ENCODE measurements around the gene ARHGAP23. TPM values are rescaled to one million over a fixed set of nuclear protein-coding genes. Genes with fewer than 3 reads are reported as not detected.
"Not testable (repeated sequence)": the region's sequence is repeated elsewhere in the genome, so short reads cannot be mapped to it uniquely, and the experiment has no call there.

ARHGAP23 gene
- polyA plus RNA-seq, 1 donor from 2014 or later = 1.6 TPM

- Histone ChIP-seq H2AFZ (ENCODE audit: low read depth, low read length) (no peak overlapping the region), H3K9me3 (ENCODE audit: low read length) (no peaks in the 10 kb centered on the region), H3K79me2 (replicated peaks; ENCODE audit: insufficient read depth, low read length) (no peaks in the 10 kb centered on the region), H3K4me3 (ENCODE audit: low read length) (no peak overlapping the region), H3K36me3 (ENCODE audit: insufficient read depth, low read length) (no peaks in the 10 kb centered on the region), H3K9me2 (ENCODE audit: insufficient read depth, low read length) (no peaks in the 10 kb centered on the region), H3K9ac (ENCODE audit: low read length) (no peak overlapping the region), H3F3A (ENCODE audit: insufficient read depth, low read length, poor library complexity, severe bottlenecking) (no peaks in the 10 kb centered on the region), H3K27ac (ENCODE audit: low read length) (no peak overlapping the region), H3K27me3 (ENCODE audit: insufficient read depth, low read depth, low read length) (no peaks in the 10 kb centered on the region), H3K4me2 (ENCODE audit: low read length) (no peak overlapping the region), H4K20me1 (ENCODE audit: insufficient read depth) (no peaks in the 10 kb centered on the region)
- TF ChIP-seq MXI1 (conservative IDR thresholded peaks at IDR 0.05; ENCODE audit: poor library complexity, severe bottlenecking) = no peak
- TF ChIP-seq SMC3 (conservative IDR thresholded peaks at IDR 0.05; ENCODE audit: poor library complexity) = no peak
- TF ChIP-seq TAF1 (IDR thresholded peaks at IDR 0.05; ENCODE audit: low read depth) = no peak
- no peak for TF ChIP-seq EZH2 (IDR thresholded peaks at IDR 0.05; ENCODE audit: borderline replicate concordance, insufficient read depth, low read length, poor library complexity, severe bottlenecking)
- no peak for TF ChIP-seq CTCF (IDR thresholded peaks at IDR 0.05; ENCODE audit: poor library complexity, severe bottlenecking)
- TF ChIP-seq RAD21 (conservative IDR thresholded peaks at IDR 0.05) = no peak
- no peak for TF ChIP-seq REST (IDR thresholded peaks at IDR 0.05; ENCODE audit: borderline replicate concordance)
- no peak for TF ChIP-seq EP300 (conservative IDR thresholded peaks at IDR 0.05; ENCODE audit: poor library complexity, severe bottlenecking)
- TF ChIP-seq POLR2AphosphoS5 (IDR thresholded peaks at IDR 0.05) = no peak
These were observed 48.3 kb downstream of the ARHGAP23 start for GRCh38 chr17:38476549-38476948.

GRCh38 chr17:38477417-38477816, 49.2 kb downstream of the ARHGAP23 start:
- not testable (repeated sequence) for H3K4me3 ChIP-seq (ENCODE audit: low read length); H3K9me3 ChIP-seq (ENCODE audit: low read length); H3K79me2 ChIP-seq (replicated peaks; ENCODE audit: insufficient read depth, low read length); H4K20me1 ChIP-seq (ENCODE audit: insufficient read depth); H3K9me2 ChIP-seq (ENCODE audit: insufficient read depth, low read length); H3F3A ChIP-seq (ENCODE audit: insufficient read depth, low read length, poor library complexity, severe bottlenecking); H3K4me2 ChIP-seq (ENCODE audit: low read length); H3K27me3 ChIP-seq (ENCODE audit: insufficient read depth, low read depth, low read length); H2AFZ ChIP-seq (ENCODE audit: low read depth, low read length); H3K9ac ChIP-seq (ENCODE audit: low read length); H3K27ac ChIP-seq (ENCODE audit: low read length); H3K36me3 ChIP-seq (ENCODE audit: insufficient read depth, low read length)

- H3K9me2 ChIP-seq (ENCODE audit: insufficient read depth, low read length); H3K27me3 ChIP-seq (ENCODE audit: insufficient read depth, low read depth, low read length); H3K9me3 ChIP-seq (ENCODE audit: low read length); H4K20me1 ChIP-seq (ENCODE audit: insufficient read depth); H3K36me3 ChIP-seq (ENCODE audit: insufficient read depth, low read length); H3K4me2 ChIP-seq (ENCODE audit: low read length); H3K9ac ChIP-seq (ENCODE audit: low read length); H3K27ac ChIP-seq (ENCODE audit: low read length); H2AFZ ChIP-seq (ENCODE audit: low read depth, low read length); H3K79me2 ChIP-seq (replicated peaks; ENCODE audit: insufficient read depth, low read length); H3K4me3 ChIP-seq (ENCODE audit: low read length); H3F3A ChIP-seq (ENCODE audit: insufficient read depth, low read length, poor library complexity, severe bottlenecking): not testable (repeated sequence)
These were observed 49.7 kb downstream of the ARHGAP23 start for GRCh38 chr17:38477951-38478350.

GRCh38 chr17:38478667-38479066, 50.4 kb downstream of the ARHGAP23 start:
- H3K4me3 ChIP-seq (ENCODE audit: low read length); H3K79me2 ChIP-seq (replicated peaks; ENCODE audit: insufficient read depth, low read length); H3K27ac ChIP-seq (ENCODE audit: low read length); H4K20me1 ChIP-seq (ENCODE audit: insufficient read depth); H3K27me3 ChIP-seq (ENCODE audit: insufficient read depth, low read depth, low read length); H3K36me3 ChIP-seq (ENCODE audit: insufficient read depth, low read length); H3K9me2 ChIP-seq (ENCODE audit: insufficient read depth, low read length); H3K9ac ChIP-seq (ENCODE audit: low read length); H3K9me3 ChIP-seq (ENCODE audit: low read length); H2AFZ ChIP-seq (ENCODE audit: low read depth, low read length); H3K4me2 ChIP-seq (ENCODE audit: low read length); H3F3A ChIP-seq (ENCODE audit: insufficient read depth, low read length, poor library complexity, severe bottlenecking): not testable (repeated sequence)

GRCh38 chr17:38482039-38482699, 53.9 kb downstream of the ARHGAP23 start:
- not testable (repeated sequence) for H3K9me3 ChIP-seq (ENCODE audit: low read length); H3F3A ChIP-seq (ENCODE audit: insufficient read depth, low read length, poor library complexity, severe bottlenecking); H4K20me1 ChIP-seq (ENCODE audit: insufficient read depth); H3K4me3 ChIP-seq (ENCODE audit: low read length); H2AFZ ChIP-seq (ENCODE audit: low read depth, low read length); H3K9ac ChIP-seq (ENCODE audit: low read length); H3K4me2 ChIP-seq (ENCODE audit: low read length); H3K27me3 ChIP-seq (ENCODE audit: insufficient read depth, low read depth, low read length); H3K79me2 ChIP-seq (replicated peaks; ENCODE audit: insufficient read depth, low read length); H3K9me2 ChIP-seq (ENCODE audit: insufficient read depth, low read length); H3K36me3 ChIP-seq (ENCODE audit: insufficient read depth, low read length); H3K27ac ChIP-seq (ENCODE audit: low read length)

Measured in neural cell (in vitro differentiated cells).